Activated naive CD8-positive, alpha-beta T cell treated with anti-CD3 and anti-CD28 coated beads for 36 hours (primary cell): ENCODE results near the gene RCOR2. TPM values are rescaled to one million over a fixed set of nuclear protein-coding genes. Genes with fewer than 3 reads are reported as not detected.

Experiments
- DNase-seq: peaks from one replicate; pipeline ENCODE4 v3.0.0; 2021
- H3K27ac Mint-ChIP-seq: one replicate; pipeline ENCODE4 v1.8.0; 2022; ENCODE audit warnings: mild to moderate bottlenecking, moderate library complexity, mixed read lengths
- H3K27me3 Mint-ChIP-seq: one replicate; pipeline ENCODE4 v1.8.0; 2022; ENCODE audit warnings: mild to moderate bottlenecking, mixed read lengths
- H3K36me3 Mint-ChIP-seq: one replicate; pipeline ENCODE4 v1.8.0; 2021; ENCODE audit warnings: mild to moderate bottlenecking, mixed read lengths
- H3K4me1 Mint-ChIP-seq: one replicate; pipeline ENCODE4 v1.8.0; 2021; ENCODE audit warnings: mixed read lengths
- H3K4me3 Mint-ChIP-seq: one replicate; pipeline ENCODE4 v1.8.0; 2022; ENCODE audit warnings: mild to moderate bottlenecking, moderate library complexity, mixed read lengths
- H3K9me3 Mint-ChIP-seq: one replicate; pipeline ENCODE4 v1.8.0; 2022; ENCODE audit warnings: mixed read lengths
- total RNA-seq, 2 experiments: library from RNA; stranded (reverse); gene quantifications; one replicate each; pipeline ENCODE4 v1.2.3, GENCODE V29; 2021

The RCOR2 gene
- total RNA-seq, 2 experiments from 2014 or later: 0.58 to 0.82 TPM

DNA sequence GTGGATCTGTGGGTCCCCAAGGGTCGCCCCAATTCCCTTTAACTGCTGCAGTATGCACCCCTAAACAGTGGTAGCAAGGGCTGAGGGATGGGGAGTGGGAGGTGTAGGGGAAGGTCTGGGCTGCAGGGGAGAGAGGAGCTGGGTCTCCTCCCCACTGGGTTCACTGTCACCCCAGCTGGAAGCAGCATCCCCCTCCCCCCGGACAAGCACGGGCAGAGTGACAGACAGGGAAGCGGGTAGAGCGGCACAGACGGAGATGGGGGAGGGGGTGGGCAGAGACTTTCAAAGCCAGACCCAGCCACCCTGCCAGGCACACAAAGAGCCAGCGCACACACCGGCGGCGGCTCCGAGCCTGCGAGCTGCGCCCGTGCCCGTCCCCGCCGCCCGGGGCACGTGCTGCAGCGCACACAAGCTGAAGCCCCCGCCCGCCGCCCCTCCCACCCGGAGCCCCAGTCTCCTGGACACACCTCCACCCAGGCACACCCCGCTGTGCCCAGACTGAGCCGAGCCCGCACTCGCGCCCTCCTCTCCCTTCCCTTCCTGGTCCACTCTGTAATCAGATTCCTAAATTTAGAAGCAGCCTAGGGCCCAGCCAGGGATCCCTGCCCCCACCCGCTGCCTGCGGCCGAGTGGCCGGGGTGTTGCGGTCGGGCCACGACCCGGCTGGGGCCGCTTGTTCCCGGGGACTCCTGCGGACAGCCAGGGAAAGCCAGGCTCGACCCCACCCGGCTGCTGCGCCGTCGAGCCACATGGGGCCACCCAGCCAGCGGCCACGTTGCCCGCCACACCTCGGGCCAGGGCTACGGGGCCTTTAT is 935 bp upstream of the RCOR2 start:
- peak; percentile 35 for DNase-seq
- Mint-ChIP-seq H3K27me3 (peaks cover 3% of the 10 kb centered on the region), H3K27ac (no peak overlapping the region), H3K36me3 (no peaks in the 10 kb centered on the region), H3K4me3 (peak overlapping the region; percentile 66), H3K9me3 (no peaks in the 10 kb centered on the region), H3K4me1 (peaks cover 13% of the 10 kb centered on the region)

DNA sequence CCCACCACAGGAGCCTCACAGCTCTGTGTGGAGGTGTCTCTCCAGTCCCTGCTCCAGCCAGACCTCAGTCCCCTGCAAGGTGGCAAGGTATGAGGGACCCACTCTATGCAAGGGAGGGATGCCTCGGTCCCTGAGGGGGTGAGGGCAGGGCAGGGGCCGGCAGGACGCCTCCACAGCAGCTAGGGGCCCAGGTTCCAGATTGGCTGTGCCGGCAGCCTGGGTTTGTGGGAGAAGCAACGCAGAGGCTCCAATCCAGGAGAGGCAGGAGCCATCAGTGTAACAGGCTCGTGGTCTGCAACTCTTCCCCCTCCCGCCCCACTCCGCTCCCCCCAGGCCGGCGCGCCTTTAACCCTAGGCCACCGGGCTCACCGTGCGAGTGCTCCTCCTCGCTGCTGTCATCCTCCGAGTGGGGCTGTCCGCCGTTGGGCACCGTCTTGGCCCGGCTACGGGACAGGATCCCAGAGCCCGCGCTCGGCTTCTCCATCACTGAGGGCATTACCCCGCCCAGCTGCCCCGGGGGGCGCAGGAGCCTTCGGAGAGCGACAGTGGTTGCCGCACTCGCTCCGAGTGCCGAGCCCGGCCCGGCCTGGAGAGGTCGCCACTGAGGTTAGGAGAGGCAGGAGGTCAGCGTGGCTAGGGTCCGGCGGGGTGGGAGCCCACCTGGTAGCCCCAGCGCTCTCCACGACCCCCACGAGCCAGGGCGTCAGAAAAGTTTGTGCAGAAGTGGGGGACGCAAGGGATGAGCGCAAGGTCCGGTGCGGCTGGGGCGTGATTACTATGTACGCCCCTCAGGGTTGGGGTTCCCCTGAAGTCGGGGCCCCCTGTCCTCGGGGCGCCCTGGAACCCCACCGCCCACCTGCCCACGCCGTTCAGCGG is 765 bp downstream of the RCOR2 start:
- no peaks in the 10 kb centered on the region for H3K36me3 Mint-ChIP-seq
- peak overlapping the region; percentile 80 for H3K4me3 Mint-ChIP-seq
- peaks cover 3% of the 10 kb centered on the region for H3K27me3 Mint-ChIP-seq
- H3K4me1 Mint-ChIP-seq: peaks cover 13% of the 10 kb centered on the region
- peak; percentile 67 for DNase-seq
- no peak overlapping the region for H3K27ac Mint-ChIP-seq
- no peaks in the 10 kb centered on the region for H3K9me3 Mint-ChIP-seq

DNA sequence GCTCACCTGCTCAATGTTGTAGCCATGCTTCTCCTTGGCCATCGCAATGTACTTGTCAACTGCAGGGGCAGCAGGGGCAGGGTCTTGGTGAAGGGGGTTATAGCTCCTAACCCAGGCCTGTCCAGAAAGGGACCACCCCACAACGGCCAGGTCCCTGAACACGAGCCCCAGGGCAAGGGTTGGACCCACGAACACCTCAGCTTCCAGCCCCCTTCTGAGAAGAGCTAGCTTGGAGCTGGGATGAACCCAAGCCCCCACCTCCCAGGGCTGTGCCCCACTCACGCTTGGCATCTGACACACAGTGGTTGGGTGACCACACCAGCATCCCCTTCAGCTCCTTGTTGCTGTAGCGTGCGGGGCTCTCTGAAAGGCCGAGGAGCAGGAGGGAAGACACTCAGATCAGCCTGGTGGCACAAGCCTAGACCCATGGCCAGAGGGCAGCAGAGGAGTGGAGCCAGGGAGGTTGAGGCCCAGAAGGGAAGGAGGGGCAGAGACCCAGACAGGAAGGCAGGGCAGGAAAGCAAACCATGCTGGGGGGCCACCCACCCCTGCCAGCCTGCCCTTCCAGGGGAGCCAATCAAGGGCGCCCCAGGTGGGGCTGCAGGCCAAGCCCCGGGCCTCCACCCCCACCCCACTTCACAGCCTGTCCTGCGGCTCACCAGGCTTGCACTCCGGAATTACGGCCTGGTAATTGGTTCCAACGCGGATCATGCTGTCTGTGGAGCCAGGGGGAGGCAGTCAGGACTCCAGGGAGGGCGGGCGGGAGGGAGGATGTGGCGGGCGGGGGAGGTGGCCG is 1.9 kb downstream of the RCOR2 start:
- no peak overlapping the region for H3K27ac Mint-ChIP-seq
- H3K4me3 Mint-ChIP-seq: no peak overlapping the region
- peaks cover 3% of the 10 kb centered on the region for H3K27me3 Mint-ChIP-seq
- no peak for DNase-seq
- H3K36me3 Mint-ChIP-seq: peaks cover 2% of the 10 kb centered on the region
- H3K9me3 Mint-ChIP-seq: no peaks in the 10 kb centered on the region
- H3K4me1 Mint-ChIP-seq: peaks cover 13% of the 10 kb centered on the region

DNA sequence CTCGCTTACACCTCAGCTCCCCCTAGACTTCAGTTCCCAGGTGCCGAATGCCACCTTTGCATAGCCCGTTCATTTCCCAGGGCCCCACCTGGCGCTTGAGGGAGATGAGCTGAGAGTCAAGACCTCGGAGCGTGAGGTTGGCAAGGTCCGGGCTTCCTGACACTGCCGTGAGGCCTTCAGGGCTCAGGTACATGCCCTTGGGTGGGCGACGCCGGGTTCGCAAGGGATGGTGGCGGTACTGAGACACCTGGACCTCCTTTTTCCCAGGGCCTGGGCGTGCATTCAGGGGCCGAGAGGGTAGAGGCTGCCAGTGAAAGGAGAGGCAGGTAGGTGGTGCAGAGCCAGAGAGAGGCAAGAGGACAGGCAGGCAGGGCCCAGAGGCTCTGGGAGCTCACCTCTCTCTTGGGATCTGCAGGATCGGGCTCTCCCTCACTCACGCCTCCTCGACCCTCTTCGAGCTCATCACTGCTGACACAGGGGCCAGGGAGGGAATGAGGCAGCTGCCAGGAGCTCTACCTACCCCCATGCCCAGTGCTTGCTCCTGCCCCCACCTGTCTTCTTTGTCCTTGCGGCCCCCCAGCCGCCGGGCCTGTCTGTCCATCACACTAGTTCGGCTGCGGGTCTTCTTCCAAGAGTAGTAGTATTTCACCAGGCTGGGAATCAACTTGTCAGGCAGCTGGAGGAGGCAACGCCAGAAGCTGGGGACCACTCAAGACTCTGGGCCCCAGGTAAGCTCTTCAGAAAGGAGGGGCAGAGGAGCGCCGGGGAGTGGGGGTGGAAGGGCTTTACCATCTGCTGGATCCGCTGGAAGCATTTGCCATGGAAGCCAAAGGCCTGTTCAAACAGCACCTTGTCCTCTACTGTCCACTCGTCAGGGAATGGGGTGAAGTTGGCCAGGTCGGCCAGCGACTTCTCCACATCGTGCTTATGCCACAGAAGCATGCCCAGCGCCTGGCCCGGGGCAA is 2.8 kb downstream of the RCOR2 start:
- Mint-ChIP-seq H3K27ac (no peak overlapping the region), H3K27me3 (peaks cover 3% of the 10 kb centered on the region), H3K4me3 (no peak overlapping the region), H3K4me1 (peaks cover 13% of the 10 kb centered on the region), H3K9me3 (no peaks in the 10 kb centered on the region), H3K36me3 (peaks cover 2% of the 10 kb centered on the region)
- no peak for DNase-seq

DNA sequence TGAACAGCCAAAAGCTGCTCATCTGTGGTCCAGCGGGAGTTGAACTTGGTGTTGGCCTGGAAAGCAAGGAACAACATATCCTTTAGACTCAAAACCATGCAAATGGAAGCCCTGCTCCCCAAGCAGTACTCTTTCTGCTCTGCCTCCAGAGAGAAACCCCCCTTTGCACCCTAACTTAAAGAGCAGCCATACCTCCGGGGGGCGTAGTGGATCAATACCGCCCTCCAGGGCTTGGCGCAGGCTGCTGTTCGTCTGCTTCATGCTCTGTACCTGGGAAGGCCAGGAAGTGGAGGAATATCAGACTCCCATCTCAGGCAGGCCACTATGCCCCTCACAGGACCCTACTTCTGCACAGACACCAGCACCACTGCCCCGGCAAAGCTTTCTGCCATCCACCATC is 4.3 kb downstream of the RCOR2 start:
- Mint-ChIP-seq H3K4me3 (no peak overlapping the region), H3K27me3 (peaks cover 3% of the 10 kb centered on the region), H3K27ac (no peak overlapping the region), H3K36me3 (peaks cover 2% of the 10 kb centered on the region), H3K4me1 (peaks cover 6% of the 10 kb centered on the region), H3K9me3 (no peaks in the 10 kb centered on the region)
- no peak for DNase-seq

DNA sequence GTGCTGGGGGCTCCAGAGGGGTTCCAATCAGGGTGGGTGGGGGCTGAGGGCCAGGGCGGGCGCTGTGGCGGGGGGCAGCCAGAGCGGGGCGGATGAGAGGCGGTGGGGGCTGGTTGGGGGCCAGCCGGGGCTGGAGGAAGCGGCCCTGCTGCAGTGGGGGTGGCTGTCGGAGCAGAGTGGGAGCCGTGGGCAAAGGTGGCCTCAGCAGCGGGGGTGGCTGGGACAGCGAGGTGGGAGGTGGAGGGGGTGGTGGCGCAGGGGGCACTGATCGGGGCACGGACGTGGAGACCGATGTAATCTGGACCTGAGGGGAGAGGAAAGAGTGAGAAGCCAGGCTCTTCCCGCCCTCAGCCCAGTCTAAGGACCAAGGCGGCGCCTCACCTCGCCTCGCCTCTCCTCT is 5.1 kb downstream of the RCOR2 start:
- Mint-ChIP-seq H3K4me1 (peaks cover 3% of the 10 kb centered on the region), H3K4me3 (no peak overlapping the region), H3K9me3 (no peaks in the 10 kb centered on the region), H3K27ac (no peak overlapping the region), H3K27me3 (peaks cover 3% of the 10 kb centered on the region), H3K36me3 (peaks cover 2% of the 10 kb centered on the region)
- no peak for DNase-seq

DNA sequence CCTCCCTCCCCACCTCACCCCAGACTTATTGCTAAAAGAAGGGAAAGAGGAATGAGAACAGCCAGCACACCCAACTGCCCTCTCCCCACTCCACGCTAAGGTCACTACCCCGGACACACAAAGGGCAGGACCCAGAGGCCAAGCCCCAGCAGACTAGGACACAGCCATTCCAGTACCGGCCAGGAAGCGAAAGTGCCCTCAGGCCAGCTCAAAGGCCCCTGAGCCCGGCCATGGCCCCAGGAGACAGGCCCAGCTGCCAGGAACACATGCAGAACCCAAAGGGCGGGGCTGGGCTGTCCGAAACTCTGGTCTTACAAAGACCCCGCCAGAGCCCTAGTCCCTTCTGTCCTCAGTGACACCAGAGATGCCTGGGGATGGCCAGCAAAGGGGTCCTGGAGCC is 5.5 kb downstream of the RCOR2 start:
- H3K4me3 Mint-ChIP-seq: no peak overlapping the region
- H3K9me3 Mint-ChIP-seq: no peaks in the 10 kb centered on the region
- peak overlapping the region; percentile 38 for H3K27ac Mint-ChIP-seq
- DNase-seq: no peak
- peaks cover 2% of the 10 kb centered on the region for H3K27me3 Mint-ChIP-seq
- H3K36me3 Mint-ChIP-seq: peaks cover 3% of the 10 kb centered on the region
- peaks cover 3% of the 10 kb centered on the region for H3K4me1 Mint-ChIP-seq

DNA sequence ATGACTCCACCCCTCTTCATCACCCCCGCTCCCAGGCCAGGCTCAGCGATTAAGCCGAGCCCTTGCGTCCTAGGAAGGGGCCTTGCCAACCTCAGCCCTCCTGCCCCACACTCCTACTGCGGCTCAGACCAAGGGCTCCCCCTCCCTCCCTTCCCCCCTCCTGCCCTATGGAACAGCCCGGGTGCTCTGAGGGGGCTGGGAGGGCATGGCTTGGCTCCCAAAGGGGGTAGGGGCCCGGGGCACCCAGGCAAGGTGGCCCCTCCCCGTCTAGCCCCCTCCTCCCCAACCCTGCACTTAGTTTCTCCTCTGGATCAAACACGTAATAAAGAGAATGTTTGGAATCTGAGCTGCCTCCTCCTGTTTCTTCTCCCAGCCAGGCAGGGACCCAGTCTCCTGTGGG is 6.3 kb downstream of the RCOR2 start:
- H3K36me3 Mint-ChIP-seq: peaks cover 8% of the 10 kb centered on the region
- H3K4me1 Mint-ChIP-seq: no peaks in the 10 kb centered on the region
- H3K27ac Mint-ChIP-seq: no peak overlapping the region
- H3K27me3 Mint-ChIP-seq: no peaks in the 10 kb centered on the region
- no peak overlapping the region for H3K4me3 Mint-ChIP-seq
- H3K9me3 Mint-ChIP-seq: no peaks in the 10 kb centered on the region
- DNase-seq: no peak

DNA sequence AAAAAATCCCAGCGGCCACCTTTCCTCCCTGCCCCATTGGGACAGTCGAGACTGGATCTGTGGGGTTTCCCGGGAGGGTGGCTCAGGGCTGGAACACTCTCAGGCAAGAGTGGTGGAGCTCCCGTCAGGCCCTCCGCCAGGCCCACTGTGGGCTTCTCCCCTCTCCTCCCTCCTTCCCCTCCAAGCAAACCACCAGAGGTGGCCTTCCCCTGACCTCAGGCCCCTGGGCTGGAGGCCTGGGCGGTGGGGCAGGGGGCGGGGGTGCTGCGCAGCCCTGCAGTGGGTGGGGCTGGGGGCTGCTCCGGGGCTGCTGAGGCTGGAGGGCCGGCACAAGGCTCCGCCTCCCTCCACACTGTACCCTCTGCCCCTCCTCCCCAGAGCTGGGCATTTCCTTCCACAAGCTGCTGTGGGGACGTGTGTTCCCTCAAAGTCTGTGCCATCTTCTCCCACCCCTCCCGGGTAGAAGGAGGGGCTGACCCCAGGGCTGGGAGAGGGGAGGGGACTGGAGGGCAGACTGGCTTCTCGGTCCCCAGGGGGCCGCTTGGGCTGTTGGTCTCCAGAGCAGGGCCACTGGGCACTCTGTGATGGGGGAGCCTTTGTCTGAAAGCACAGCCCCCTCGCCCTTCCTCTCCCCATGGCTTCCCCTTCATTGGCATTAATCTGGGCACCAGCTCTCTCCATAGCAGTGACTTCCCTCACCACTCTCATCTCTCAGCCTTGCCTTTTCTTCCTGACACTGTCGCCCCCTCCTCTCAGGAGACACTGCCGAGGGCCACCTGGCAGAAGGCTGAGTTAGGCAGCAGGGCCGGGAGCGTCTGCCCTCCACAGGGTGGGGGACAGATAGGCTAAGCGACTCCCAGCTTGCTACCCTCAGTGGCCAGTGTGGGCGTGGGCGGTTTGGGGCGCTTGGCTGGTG is 7.1 kb downstream of the RCOR2 start:
- no peaks in the 10 kb centered on the region for H3K27me3 Mint-ChIP-seq
- no peaks in the 10 kb centered on the region for H3K9me3 Mint-ChIP-seq
- H3K4me1 Mint-ChIP-seq: no peaks in the 10 kb centered on the region
- DNase-seq: no peak
- H3K36me3 Mint-ChIP-seq: peaks cover 8% of the 10 kb centered on the region
- no peak overlapping the region for H3K27ac Mint-ChIP-seq
- H3K4me3 Mint-ChIP-seq: no peak overlapping the region

DNA sequence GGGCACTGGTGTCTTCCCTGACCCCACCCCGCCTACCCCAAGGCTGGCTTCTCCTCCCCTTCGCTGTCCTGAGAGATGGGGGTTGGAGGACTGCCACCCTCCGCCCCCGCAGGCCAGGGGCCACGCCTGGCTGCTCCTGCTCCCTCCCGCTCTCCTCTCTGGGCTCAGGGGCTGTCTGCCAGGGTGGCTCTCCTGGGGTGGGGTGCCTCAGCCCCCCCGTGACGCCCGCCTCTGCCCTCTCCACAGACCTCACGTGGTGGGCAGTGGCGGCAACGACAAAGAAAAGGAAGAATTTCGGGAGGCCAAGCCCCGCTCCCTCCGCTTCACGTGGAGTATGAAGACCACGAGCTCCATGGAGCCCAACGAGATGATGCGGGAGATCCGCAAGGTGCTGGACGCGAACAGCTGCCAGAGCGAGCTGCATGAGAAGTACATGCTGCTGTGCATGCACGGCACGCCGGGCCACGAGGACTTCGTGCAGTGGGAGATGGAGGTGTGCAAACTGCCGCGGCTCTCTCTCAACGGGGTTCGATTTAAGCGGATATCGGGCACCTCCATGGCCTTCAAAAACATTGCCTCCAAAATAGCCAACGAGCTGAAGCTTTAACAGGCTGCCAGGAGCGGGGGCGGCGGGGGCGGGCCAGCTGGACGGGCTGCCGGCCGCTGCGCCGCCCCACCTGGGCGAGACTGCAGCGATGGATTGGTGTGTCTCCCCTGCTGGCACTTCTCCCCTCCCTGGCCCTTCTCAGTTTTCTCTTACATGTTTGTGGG is 8.1 kb downstream of the RCOR2 start:
- Mint-ChIP-seq H3K27me3 (no peaks in the 10 kb centered on the region), H3K4me3 (no peak overlapping the region), H3K9me3 (no peaks in the 10 kb centered on the region), H3K27ac (no peak overlapping the region), H3K4me1 (no peaks in the 10 kb centered on the region), H3K36me3 (peaks cover 8% of the 10 kb centered on the region)
- no peak for DNase-seq

DNA sequence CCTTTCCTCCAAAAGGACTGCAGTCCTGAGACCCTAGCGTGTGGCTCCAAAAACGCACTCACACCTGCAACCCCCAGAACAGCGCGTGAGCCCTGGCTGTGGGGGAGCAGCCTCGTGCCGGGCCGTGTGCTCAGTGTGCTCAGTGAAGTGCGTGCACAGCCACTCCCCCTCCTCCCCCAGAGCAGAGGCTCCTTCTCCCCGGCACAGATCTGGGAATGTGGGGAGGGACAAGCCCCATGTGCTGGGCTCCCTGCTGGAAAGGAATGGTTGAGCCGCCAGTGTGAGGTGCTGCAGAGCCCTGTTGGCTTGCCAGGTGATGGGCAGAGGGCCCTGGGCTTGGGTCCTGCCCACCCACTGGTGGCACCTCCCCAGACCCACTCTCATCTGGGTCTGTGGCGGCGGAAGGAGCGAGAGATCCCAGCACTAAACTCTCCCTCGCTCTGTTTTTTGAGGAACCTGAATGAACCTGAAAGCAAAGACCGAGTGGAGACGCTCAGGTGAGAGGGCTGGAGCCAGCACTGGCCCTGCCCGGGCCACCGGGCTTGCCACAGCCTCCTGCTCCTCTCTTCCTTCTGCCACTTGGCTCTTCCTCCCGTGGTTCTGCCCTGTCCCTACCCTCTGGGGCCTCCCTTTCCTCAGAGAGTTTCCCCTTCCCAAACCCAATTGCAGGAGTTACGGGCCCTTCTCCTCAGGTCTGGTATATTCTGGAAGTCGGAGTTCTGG is 9.0 kb downstream of the RCOR2 start:
- Mint-ChIP-seq H3K36me3 (peaks cover 8% of the 10 kb centered on the region), H3K27ac (no peak overlapping the region), H3K9me3 (no peaks in the 10 kb centered on the region), H3K27me3 (no peaks in the 10 kb centered on the region), H3K4me1 (no peaks in the 10 kb centered on the region), H3K4me3 (no peak overlapping the region)
- no peak for DNase-seq

DNA sequence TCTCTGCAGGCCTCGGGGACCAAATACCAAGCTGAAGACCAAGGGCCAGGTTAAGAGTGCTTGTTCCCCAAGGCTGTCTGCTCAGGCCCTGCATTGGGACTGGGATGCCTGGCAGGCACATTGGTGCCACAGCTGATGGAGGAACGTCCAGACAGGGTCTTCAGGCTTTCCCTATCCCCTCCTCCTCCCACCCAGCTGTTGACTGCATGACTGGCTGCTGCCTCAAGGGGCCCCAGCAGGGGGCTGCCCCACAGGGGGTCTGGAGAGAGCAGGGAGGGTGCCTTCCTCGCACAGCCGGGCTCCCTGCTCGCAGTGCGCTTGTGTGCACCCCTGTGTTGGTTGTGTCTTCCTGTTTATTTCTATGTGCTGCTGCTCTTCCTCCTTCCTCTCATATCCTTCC is 9.9 kb downstream of the RCOR2 start:
- Mint-ChIP-seq H3K27me3 (no peaks in the 10 kb centered on the region), H3K36me3 (peaks cover 8% of the 10 kb centered on the region), H3K4me1 (no peaks in the 10 kb centered on the region), H3K9me3 (no peaks in the 10 kb centered on the region), H3K4me3 (no peak overlapping the region), H3K27ac (no peak overlapping the region)
- no peak for DNase-seq
